ENCODE results near the gene PTPRA.

- TF ChIP-seq CTCF (IDR thresholded peaks at IDR 0.05) (no peak), POLR2A (IDR thresholded peaks at IDR 0.05) (no peak), EP300 (IDR thresholded peaks at IDR 0.05) (no peak)
Observed at GRCh38 chr20:2851086-2851485, 22.2 kb upstream of the PTPRA start.
